Neural crest cell (in vitro differentiated cells): ENCODE measurements around the gene CYBRD1. TPM values are rescaled to one million over a fixed set of nuclear protein-coding genes. Genes with fewer than 3 reads are reported as not detected.
A peak's percentile ranks its signal among the peaks of the same experiment; 100 is the strongest.

Experiments used
- DNase-seq: peaks from one replicate; pipeline ENCODE4 v3.0.0; 2021; ENCODE audit warnings: low read depth, mixed read lengths, low spot score
- H3K27ac Mint-ChIP-seq: one replicate; pipeline ENCODE4 v1.8.0; 2021; ENCODE audit warnings: mild to moderate bottlenecking, mixed read lengths; ENCODE audit not compliant: unreplicated experiment
- H3K27me3 Mint-ChIP-seq: 2 replicates; pipeline ENCODE4 v1.8.0; 2021; ENCODE audit warnings: low read depth, mild to moderate bottlenecking, mixed read lengths
- H3K36me3 Mint-ChIP-seq: 2 replicates; pipeline ENCODE4 v1.8.0; 2021; ENCODE audit warnings: low read depth, mild to moderate bottlenecking, mixed read lengths
- H3K4me1 Mint-ChIP-seq: 2 replicates; pipeline ENCODE4 v1.8.0; 2021; ENCODE audit warnings: mixed read lengths
- H3K4me3 Mint-ChIP-seq: one replicate; pipeline ENCODE4 v1.8.0; 2021; ENCODE audit warnings: mild to moderate bottlenecking, mixed read lengths
- H3K9me3 Mint-ChIP-seq: 2 replicates; pipeline ENCODE4 v1.8.0; 2021; ENCODE audit warnings: mixed read lengths
- total RNA-seq: library from RNA; stranded (reverse); gene quantifications from 2 replicates; pipeline ENCODE4 v1.2.1, GENCODE V29; 2021
- TF ChIP-seq, protein P1 (sequence below): fragments of 200-600 bp; sonication (generic); conservative IDR thresholded peaks from 2 replicates; pipeline ENCODE4 v1.5.0; 2021; ENCODE audit warnings: antibody characterized with exemption, mild to moderate bottlenecking

The CYBRD1 gene
- total RNA-seq, 1 donor from 2014 or later: 11.8 TPM

DNA sequence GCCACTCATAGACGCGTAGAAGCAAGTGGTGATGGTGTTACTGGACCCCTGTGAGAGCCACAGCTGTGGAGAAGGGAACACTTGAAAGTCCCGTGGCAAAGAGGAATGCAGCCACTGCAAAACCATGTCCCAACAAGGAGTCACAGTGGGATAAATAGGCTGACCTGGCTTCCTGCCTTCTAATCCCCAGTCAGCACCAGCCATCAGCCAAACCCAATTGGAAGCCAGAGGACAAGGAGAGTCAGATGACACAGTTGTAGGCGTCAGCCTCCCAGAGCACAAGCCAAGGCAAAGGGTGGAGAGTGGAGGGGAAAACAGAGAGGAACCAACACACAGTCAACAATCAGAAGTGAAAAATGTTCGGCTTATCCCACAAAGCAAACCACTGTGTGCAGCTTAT lies 5.5 kb upstream of the CYBRD1 start:
- Mint-ChIP-seq H3K27me3 (peaks cover 5% of the 10 kb centered on the region), H3K9me3 (no peaks in the 10 kb centered on the region), H3K4me3 (no peak overlapping the region), H3K4me1 (peaks cover 19% of the 10 kb centered on the region), H3K27ac (no peak overlapping the region), H3K36me3 (no peaks in the 10 kb centered on the region)
- TF ChIP-seq, protein P1, sequence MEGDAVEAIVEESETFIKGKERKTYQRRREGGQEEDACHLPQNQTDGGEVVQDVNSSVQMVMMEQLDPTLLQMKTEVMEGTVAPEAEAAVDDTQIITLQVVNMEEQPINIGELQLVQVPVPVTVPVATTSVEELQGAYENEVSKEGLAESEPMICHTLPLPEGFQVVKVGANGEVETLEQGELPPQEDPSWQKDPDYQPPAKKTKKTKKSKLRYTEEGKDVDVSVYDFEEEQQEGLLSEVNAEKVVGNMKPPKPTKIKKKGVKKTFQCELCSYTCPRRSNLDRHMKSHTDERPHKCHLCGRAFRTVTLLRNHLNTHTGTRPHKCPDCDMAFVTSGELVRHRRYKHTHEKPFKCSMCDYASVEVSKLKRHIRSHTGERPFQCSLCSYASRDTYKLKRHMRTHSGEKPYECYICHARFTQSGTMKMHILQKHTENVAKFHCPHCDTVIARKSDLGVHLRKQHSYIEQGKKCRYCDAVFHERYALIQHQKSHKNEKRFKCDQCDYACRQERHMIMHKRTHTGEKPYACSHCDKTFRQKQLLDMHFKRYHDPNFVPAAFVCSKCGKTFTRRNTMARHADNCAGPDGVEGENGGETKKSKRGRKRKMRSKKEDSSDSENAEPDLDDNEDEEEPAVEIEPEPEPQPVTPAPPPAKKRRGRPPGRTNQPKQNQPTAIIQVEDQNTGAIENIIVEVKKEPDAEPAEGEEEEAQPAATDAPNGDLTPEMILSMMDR: no peak
- DNase-seq: no peak

DNA sequence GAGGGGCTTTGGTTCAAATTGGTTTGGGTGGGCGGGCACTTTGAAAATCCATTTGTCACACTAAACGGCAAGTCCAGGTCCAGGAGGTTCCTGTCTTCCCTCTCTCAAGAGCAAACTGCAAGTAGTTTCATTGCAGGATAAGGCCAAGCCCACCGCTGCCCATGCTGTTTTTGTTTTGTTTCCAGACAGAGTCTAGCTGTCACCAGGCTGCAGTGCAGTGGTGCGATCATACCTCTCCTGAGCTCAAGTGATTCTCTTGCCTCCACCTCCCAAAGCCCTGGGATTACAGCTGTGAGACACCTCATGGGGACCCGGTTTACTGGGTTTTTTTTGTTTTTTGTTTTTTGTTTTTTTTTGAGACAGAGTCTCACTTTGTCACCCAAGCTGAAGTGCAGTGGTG lies 1.8 kb upstream of the CYBRD1 start:
- peaks cover 25% of the 10 kb centered on the region for H3K4me1 Mint-ChIP-seq
- H3K27ac Mint-ChIP-seq: no peak overlapping the region
- peak overlapping the region; percentile 59 for H3K4me3 Mint-ChIP-seq
- no peaks in the 10 kb centered on the region for H3K9me3 Mint-ChIP-seq
- H3K27me3 Mint-ChIP-seq: peaks cover 12% of the 10 kb centered on the region
- H3K36me3 Mint-ChIP-seq: no peaks in the 10 kb centered on the region
- no peak for DNase-seq
- TF ChIP-seq, protein P1: no peak

DNA sequence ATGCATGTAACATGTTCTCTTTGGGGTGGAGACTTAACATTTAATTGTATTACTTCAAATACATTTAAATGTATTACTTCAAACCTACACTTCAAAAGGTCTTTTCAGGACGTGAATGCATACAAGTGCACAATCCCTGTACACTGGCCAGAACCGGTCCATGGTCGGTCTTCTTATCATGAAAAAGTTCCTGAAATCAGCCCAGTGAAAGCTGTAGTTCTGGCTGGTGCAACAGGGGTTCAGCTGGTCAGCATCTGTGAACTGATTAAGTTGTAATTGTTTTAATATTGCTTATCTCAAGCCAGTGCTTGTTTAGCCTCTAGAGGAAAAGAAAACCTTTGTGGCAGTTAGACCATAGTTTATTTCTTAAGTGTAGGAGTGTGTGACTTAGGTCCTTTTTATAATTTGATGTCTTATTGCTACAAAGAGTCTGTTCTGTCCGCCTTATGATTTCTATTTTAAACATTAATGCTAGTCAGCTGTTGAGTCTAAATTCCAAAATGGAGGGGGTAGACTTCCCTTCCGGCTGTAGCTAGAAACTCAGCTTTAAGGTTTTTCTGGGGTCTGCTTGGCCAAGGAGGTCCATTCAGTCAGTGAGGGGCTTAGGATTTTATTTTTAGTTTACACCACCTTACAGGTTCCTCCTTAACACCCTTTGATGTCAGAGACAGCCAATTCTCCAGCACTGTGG lies 768 bp upstream of the CYBRD1 start:
- no peak for DNase-seq
- Mint-ChIP-seq H3K36me3 (no peaks in the 10 kb centered on the region), H3K4me3 (peak overlapping the region; percentile 97), H3K27me3 (peaks cover 12% of the 10 kb centered on the region), H3K4me1 (peaks cover 25% of the 10 kb centered on the region), H3K27ac (peak overlapping the region; percentile 30), H3K9me3 (no peaks in the 10 kb centered on the region)
- TF ChIP-seq, protein P1: no peak

DNA sequence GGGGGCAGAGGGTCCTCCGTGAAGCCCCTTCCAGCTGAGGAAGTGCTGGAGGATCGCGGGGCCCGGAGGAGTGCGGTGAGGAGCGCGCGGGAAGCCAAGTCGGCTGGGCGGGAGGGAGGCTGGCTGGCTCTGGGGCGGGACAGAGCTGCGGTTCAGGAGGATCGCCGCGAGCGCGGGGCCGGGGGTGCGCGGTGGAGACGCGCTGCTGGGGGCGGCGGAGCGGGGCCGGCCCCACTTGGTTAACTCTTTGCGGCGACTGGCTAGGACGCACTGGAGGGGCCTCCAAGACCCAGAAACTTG lies 464 bp downstream of the CYBRD1 start:
- no peaks in the 10 kb centered on the region for H3K36me3 Mint-ChIP-seq
- peak overlapping the region; percentile 97 for H3K4me3 Mint-ChIP-seq
- H3K27me3 Mint-ChIP-seq: peaks cover 12% of the 10 kb centered on the region
- no peak for DNase-seq
- peak overlapping the region; percentile 91 for H3K27ac Mint-ChIP-seq
- TF ChIP-seq, protein P1: no peak
- H3K4me1 Mint-ChIP-seq: peaks cover 25% of the 10 kb centered on the region
- H3K9me3 Mint-ChIP-seq: no peaks in the 10 kb centered on the region

DNA sequence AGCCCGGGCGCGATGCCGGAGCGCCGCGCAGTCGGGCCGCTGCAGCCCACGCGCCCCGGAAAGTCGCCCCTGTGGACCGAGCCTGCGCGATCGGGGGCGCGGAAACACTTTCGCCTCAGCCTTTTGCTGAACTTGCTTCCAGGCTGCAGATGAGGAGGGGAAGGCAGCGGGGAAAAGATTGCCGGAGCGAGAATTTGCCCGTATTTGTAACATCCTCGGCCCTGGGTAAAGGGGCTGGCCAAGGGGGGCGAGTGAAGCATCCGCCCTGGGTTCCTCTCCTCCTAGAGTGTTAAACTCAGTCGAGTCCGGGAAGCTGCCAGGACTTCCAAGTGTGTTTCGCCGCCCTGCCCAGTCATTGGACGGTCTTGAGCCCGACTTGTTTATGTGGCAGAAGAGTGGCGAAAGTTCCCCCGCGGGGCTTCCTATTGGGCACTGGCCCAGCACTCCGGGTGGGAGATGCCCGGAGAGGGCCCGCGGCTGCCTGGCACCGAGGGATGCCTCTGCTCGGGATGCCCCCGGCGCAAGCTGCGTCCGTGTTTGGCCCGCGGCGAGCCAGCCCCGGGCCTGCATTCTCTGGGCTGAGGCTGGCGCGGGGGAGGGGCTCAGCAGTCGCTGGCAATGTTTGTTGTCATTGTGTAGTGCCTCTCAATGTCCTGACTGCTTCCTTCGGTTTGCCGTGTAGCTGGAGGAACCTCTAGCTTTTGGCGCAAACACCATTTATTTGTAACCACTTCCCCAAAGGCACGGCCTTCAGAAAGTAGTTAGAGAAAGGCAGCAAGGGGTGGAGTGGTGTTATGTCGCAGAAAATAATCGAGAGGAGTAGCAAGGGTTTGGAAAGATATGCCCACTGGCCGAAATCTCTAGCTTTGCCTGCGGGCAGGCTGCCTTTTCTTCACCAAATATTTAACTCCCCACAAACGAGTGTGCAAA lies 1.1 kb downstream of the CYBRD1 start:
- Mint-ChIP-seq H3K27me3 (peaks cover 12% of the 10 kb centered on the region), H3K27ac (peak overlapping the region; percentile 92), H3K4me3 (peak overlapping the region; percentile 97), H3K4me1 (peaks cover 25% of the 10 kb centered on the region), H3K36me3 (no peaks in the 10 kb centered on the region), H3K9me3 (no peaks in the 10 kb centered on the region)
- peak; percentile 53 for DNase-seq
- TF ChIP-seq, protein P1: no peak
